Measurements from ENCODE around the gene AGPAT4.

The AGPAT4 gene

GRCh38 chr6:161110028-161110779 lies 163.7 kb downstream of the AGPAT4 start:
- TF ChIP-seq CTCF (IDR thresholded peaks at IDR 0.05; ENCODE audit: borderline replicate concordance, insufficient read depth, low read depth, low read length): no peak

GRCh38 chr6:161109366-161109765 lies 164.5 kb downstream of the AGPAT4 start:
- no peak for TF ChIP-seq CTCF (IDR thresholded peaks at IDR 0.05; ENCODE audit: borderline replicate concordance, insufficient read depth, low read depth, low read length)
- no peak overlapping the region for H3K4me3 ChIP-seq (ENCODE audit: low read depth, low read length)

More at GRCh38 chr6:161110028-161110779, 163.7 kb downstream of the AGPAT4 start:
- H3K4me3 ChIP-seq (ENCODE audit: low read depth, low read length): no peak overlapping the region

GRCh38 chr6:161108916-161109315 lies 164.9 kb downstream of the AGPAT4 start:
- H3K4me3 ChIP-seq (ENCODE audit: low read depth, low read length): no peak overlapping the region
- no peak for TF ChIP-seq CTCF (IDR thresholded peaks at IDR 0.05; ENCODE audit: borderline replicate concordance, insufficient read depth, low read depth, low read length)

- no peak for TF ChIP-seq CTCF (IDR thresholded peaks at IDR 0.05; ENCODE audit: borderline replicate concordance, insufficient read depth, low read depth, low read length)
- H3K4me3 ChIP-seq (ENCODE audit: low read depth, low read length): no peak overlapping the region
Measured at GRCh38 chr6:161107779-161108730, 165.8 kb downstream of the AGPAT4 start.

GRCh38 chr6:161105408-161105807 lies 168.5 kb downstream of the AGPAT4 start:
- no peak overlapping the region for H3K4me3 ChIP-seq (ENCODE audit: low read depth, low read length)
- no peak for TF ChIP-seq CTCF (IDR thresholded peaks at IDR 0.05; ENCODE audit: borderline replicate concordance, insufficient read depth, low read depth, low read length)

- TF ChIP-seq CTCF (IDR thresholded peaks at IDR 0.05; ENCODE audit: borderline replicate concordance, insufficient read depth, low read depth, low read length): no peak
- H3K4me3 ChIP-seq (ENCODE audit: low read depth, low read length): no peak overlapping the region
Measured at GRCh38 chr6:161104966-161105365, 168.9 kb downstream of the AGPAT4 start.

Data from GM12875 (cell line).